GM13976 (cell line): ENCODE results near the gene ENOX2.

Experiments
- DNase-seq: peaks from one replicate; pipeline ENCODE4 v3.0.0; 2012; ENCODE audit warnings: low spot score
- CTCF ChIP-seq: IDR thresholded peaks from 2 replicates; pipeline ENCODE4 v1.5.1; 2012; ENCODE audit warnings: borderline replicate concordance, mild to moderate bottlenecking; ENCODE audit not compliant: insufficient read depth; ENCODE audit errors: extremely low read depth, missing control alignments, control extremely low read depth
- in situ Hi-C: fragments of 300-500 bp; cut with MboI; formaldehyde crosslinking; loops from one replicate; pipeline ENCODE4 v1.12.0; 2022; ENCODE audit warnings: low sequenced_read_pairs, mixed read lengths, inconsistent platforms; ENCODE audit not compliant: unreplicated experiment

The ENOX2 gene

GRCh38 chrX:130836447-130836846 is 66.6 kb downstream of the ENOX2 start:
- DNase-seq: no peak
- TF ChIP-seq CTCF: no peak
- in situ Hi-C loops: no loop called here

- no peak for DNase-seq
- in situ Hi-C loops: no loop called here
- no peak for TF ChIP-seq CTCF
Observed at GRCh38 chrX:130834830-130835229, 68.2 kb downstream of the ENOX2 start.

- DNase-seq: no peak
- in situ Hi-C loops: no loop called here
- TF ChIP-seq CTCF: no peak
Observed at GRCh38 chrX:130834149-130834548, 68.9 kb downstream of the ENOX2 start.

- TF ChIP-seq CTCF: no peak
- in situ Hi-C loops: no loop called here
- no peak for DNase-seq
Observed at GRCh38 chrX:130831347-130831722, 71.7 kb downstream of the ENOX2 start.

GRCh38 chrX:130830599-130831346 is 72.2 kb downstream of the ENOX2 start:
- in situ Hi-C loops: no loop called here
- DNase-seq: no peak
- no peak for TF ChIP-seq CTCF

GRCh38 chrX:130829526-130830515 is 73.2 kb downstream of the ENOX2 start:
- in situ Hi-C loops: no loop called here
- no peak for DNase-seq
- no peak for TF ChIP-seq CTCF
